NOMO-1 treated with dmso at 0.1 percent for 144 hours (cell line): ENCODE data around the gene PTPN4.
"Not testable (repeated sequence)": the region's sequence is repeated elsewhere in the genome, so short reads cannot be mapped to it uniquely, and the experiment has no call there.

Experiments
- DNase-seq: peaks from one replicate; lab custom pipeline; 2025; ENCODE audit not compliant: unreplicated experiment; lab: John Stamatoyannopoulos, UW

The PTPN4 gene

GRCh38 chr2:119803101-119803500 lies 43.4 kb downstream of the PTPN4 start:
- no peak for DNase-seq

- not testable (repeated sequence) for DNase-seq
Observed at GRCh38 chr2:119804409-119804808, 44.7 kb downstream of the PTPN4 start.

GRCh38 chr2:119808516-119809147 lies 48.9 kb downstream of the PTPN4 start:
- no peak for DNase-seq

GRCh38 chr2:119809339-119810048 lies 49.8 kb downstream of the PTPN4 start:
- no peak for DNase-seq

GRCh38 chr2:119810049-119810630 lies 50.4 kb downstream of the PTPN4 start:
- no peak for DNase-seq

- DNase-seq, result no peak
Observed at GRCh38 chr2:119814216-119814615, 54.5 kb downstream of the PTPN4 start.

- DNase-seq, result no peak
Observed at GRCh38 chr2:119818792-119819191, 59.1 kb downstream of the PTPN4 start.

GRCh38 chr2:119819846-119820245 lies 60.1 kb downstream of the PTPN4 start:
- DNase-seq, result no peak

- no peak for DNase-seq
Observed at GRCh38 chr2:119820275-119820674, 60.6 kb downstream of the PTPN4 start.

- no peak for DNase-seq
Observed at GRCh38 chr2:119821266-119821665, 61.5 kb downstream of the PTPN4 start.

GRCh38 chr2:119823734-119824334 lies 64.1 kb downstream of the PTPN4 start:
- no peak for DNase-seq

- no peak for DNase-seq
Observed at GRCh38 chr2:119826370-119826961, 66.7 kb downstream of the PTPN4 start.

GRCh38 chr2:119827866-119828507 lies 68.3 kb downstream of the PTPN4 start:
- no peak for DNase-seq

GRCh38 chr2:119836455-119837142 lies 76.9 kb downstream of the PTPN4 start:
- no peak for DNase-seq

- DNase-seq, result no peak
Observed at GRCh38 chr2:119837350-119837749, 77.6 kb downstream of the PTPN4 start.

GRCh38 chr2:119837759-119838158 lies 78.0 kb downstream of the PTPN4 start:
- no peak for DNase-seq

- no peak for DNase-seq
Observed at GRCh38 chr2:119838179-119838578, 78.5 kb downstream of the PTPN4 start.

GRCh38 chr2:119841550-119841949 lies 81.8 kb downstream of the PTPN4 start:
- no peak for DNase-seq

- DNase-seq, result no peak
Observed at GRCh38 chr2:119846021-119846420, 86.3 kb downstream of the PTPN4 start.

- DNase-seq, result no peak
Observed at GRCh38 chr2:119849838-119850565, 90.3 kb downstream of the PTPN4 start.
